ENCODE data around the gene ATG4B.

DNA sequence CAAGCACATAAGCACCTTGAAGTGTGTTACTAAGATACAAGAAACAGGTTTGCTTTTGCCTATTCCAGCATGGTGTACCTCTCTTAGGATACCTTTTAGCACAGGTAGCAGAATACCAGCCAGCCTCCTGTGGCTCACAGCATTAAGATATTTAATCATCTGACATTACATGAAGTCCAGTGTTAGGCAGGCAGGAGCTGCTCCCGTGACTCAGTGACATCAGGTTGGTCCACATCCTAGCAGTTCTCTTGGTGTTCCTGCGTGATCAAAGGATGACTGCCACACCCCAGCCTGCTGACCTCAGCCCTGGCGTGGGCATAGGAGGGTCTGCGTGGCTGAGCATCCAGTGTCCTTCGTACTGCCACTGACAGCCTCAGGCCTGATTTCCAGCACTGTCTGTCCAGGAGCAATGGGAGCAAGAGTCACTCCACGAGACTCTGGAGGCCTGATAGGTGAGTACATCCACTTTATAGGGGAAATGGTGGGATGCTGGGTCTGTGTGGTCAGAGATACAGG lies 52.8 kb downstream of the ATG4B start:
- TF ChIP-seq, protein P1, sequence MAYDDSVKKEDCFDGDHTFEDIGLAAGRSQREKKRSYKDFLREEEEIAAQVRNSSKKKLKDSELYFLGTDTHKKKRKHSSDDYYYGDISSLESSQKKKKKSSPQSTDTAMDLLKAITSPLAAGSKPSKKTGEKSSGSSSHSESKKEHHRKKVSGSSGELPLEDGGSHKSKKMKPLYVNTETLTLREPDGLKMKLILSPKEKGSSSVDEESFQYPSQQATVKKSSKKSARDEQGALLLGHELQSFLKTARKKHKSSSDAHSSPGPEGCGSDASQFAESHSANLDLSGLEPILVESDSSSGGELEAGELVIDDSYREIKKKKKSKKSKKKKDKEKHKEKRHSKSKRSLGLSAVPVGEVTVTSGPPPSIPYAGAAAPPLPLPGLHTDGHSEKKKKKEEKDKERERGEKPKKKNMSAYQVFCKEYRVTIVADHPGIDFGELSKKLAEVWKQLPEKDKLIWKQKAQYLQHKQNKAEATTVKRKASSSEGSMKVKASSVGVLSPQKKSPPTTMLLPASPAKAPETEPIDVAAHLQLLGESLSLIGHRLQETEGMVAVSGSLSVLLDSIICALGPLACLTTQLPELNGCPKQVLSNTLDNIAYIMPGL (CRISPR knock-in tag; IDR thresholded peaks at IDR 0.05), result no peak
- TF ChIP-seq, protein P2, sequence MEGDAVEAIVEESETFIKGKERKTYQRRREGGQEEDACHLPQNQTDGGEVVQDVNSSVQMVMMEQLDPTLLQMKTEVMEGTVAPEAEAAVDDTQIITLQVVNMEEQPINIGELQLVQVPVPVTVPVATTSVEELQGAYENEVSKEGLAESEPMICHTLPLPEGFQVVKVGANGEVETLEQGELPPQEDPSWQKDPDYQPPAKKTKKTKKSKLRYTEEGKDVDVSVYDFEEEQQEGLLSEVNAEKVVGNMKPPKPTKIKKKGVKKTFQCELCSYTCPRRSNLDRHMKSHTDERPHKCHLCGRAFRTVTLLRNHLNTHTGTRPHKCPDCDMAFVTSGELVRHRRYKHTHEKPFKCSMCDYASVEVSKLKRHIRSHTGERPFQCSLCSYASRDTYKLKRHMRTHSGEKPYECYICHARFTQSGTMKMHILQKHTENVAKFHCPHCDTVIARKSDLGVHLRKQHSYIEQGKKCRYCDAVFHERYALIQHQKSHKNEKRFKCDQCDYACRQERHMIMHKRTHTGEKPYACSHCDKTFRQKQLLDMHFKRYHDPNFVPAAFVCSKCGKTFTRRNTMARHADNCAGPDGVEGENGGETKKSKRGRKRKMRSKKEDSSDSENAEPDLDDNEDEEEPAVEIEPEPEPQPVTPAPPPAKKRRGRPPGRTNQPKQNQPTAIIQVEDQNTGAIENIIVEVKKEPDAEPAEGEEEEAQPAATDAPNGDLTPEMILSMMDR (IDR thresholded peaks at IDR 0.05), result no peak
- TF ChIP-seq, protein P3, sequence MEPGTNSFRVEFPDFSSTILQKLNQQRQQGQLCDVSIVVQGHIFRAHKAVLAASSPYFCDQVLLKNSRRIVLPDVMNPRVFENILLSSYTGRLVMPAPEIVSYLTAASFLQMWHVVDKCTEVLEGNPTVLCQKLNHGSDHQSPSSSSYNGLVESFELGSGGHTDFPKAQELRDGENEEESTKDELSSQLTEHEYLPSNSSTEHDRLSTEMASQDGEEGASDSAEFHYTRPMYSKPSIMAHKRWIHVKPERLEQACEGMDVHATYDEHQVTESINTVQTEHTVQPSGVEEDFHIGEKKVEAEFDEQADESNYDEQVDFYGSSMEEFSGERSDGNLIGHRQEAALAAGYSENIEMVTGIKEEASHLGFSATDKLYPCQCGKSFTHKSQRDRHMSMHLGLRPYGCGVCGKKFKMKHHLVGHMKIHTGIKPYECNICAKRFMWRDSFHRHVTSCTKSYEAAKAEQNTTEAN (CRISPR knock-in tag; IDR thresholded peaks at IDR 0.05), result no peak
- TF ChIP-seq NR1H2 (CRISPR knock-in tag; IDR thresholded peaks at IDR 0.05), result no peak
- no peak for TF ChIP-seq CREB1 (CRISPR knock-in tag; IDR thresholded peaks at IDR 0.05)
- no peak for TF ChIP-seq TP53 (CRISPR knock-in tag; IDR thresholded peaks at IDR 0.05)
- no peak for TF ChIP-seq ETV6 (CRISPR knock-in tag; IDR thresholded peaks at IDR 0.05)
- no peak for TF ChIP-seq JUN (CRISPR knock-in tag; IDR thresholded peaks at IDR 0.05)
- TF ChIP-seq, protein P4, sequence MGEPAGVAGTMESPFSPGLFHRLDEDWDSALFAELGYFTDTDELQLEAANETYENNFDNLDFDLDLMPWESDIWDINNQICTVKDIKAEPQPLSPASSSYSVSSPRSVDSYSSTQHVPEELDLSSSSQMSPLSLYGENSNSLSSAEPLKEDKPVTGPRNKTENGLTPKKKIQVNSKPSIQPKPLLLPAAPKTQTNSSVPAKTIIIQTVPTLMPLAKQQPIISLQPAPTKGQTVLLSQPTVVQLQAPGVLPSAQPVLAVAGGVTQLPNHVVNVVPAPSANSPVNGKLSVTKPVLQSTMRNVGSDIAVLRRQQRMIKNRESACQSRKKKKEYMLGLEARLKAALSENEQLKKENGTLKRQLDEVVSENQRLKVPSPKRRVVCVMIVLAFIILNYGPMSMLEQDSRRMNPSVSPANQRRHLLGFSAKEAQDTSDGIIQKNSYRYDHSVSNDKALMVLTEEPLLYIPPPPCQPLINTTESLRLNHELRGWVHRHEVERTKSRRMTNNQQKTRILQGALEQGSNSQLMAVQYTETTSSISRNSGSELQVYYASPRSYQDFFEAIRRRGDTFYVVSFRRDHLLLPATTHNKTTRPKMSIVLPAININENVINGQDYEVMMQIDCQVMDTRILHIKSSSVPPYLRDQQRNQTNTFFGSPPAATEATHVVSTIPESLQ (CRISPR knock-in tag; IDR thresholded peaks at IDR 0.05), result no peak
- no peak for TF ChIP-seq TEAD4 (CRISPR knock-in tag; IDR thresholded peaks at IDR 0.05)
- TF ChIP-seq, protein P5, sequence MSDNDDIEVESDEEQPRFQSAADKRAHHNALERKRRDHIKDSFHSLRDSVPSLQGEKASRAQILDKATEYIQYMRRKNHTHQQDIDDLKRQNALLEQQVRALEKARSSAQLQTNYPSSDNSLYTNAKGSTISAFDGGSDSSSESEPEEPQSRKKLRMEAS (CRISPR knock-in tag; IDR thresholded peaks at IDR 0.05), result no peak
- no peak for TF ChIP-seq ZBTB21 (CRISPR knock-in tag; IDR thresholded peaks at IDR 0.05; ENCODE audit: borderline replicate concordance)
- no peak for TF ChIP-seq SMAD4 (CRISPR knock-in tag; IDR thresholded peaks at IDR 0.05)
